H1 (cell line): ENCODE results near the gene TRPT1.

ENCODE experiments used
- CBX8 ChIP-seq: fragments of 300-800, 300-1000 bp; sonication (generic); IDR thresholded peaks from 2 replicates; pipeline ENCODE4 v1.7.1; 2016; ENCODE audit warnings: low read depth, low read length, borderline replicate concordance
- CHD7 ChIP-seq: fragments of 300-600 bp; sonication (generic); IDR thresholded peaks from 2 replicates; pipeline ENCODE4 v1.7.1; 2012; ENCODE audit warnings: low read length, moderate library complexity, mild to moderate bottlenecking, inconsistent platforms; ENCODE audit not compliant: insufficient replicate concordance
- CTCF ChIP-seq, 3 experiments: IDR thresholded peaks; 1 replicate in 2 of 3; 2 replicates in 1 of 3; pipeline versions ENCODE4 v1.5.1 to v1.6.1; 2011; ENCODE audit warnings: low read length in 3 of 3, mild to moderate bottlenecking in 3 of 3, inconsistent platforms in 2 of 3, low read depth in 1 of 3, moderate library complexity in 1 of 3; ENCODE audit not compliant: insufficient read depth in 1 of 3; ENCODE audit errors: control extremely low read depth in 1 of 3
- EGR1 ChIP-seq: IDR thresholded peaks from 2 replicates; pipeline ENCODE4 v1.6.1; 2011; ENCODE audit warnings: low read depth, low read length, borderline replicate concordance
- HDAC2 ChIP-seq, 2 experiments: fragments of 300-600 bp in 1 of 2; sonication (generic) in 1 of 2; IDR thresholded peaks; 2 replicates each; pipeline ENCODE4 v1.6.1; 2011 to 2012; ENCODE audit warnings: low read depth in 2 of 2, low read length in 2 of 2, mild to moderate bottlenecking in 2 of 2, moderate library complexity in 2 of 2, borderline replicate concordance in 1 of 2, inconsistent platforms in 1 of 2
- JUND ChIP-seq: IDR thresholded peaks from 2 replicates; pipeline ENCODE4 v1.6.1; 2011; ENCODE audit warnings: mild to moderate bottlenecking, improper control_type of control experiment, low read length
- POLR2A ChIP-seq, 2 experiments: IDR thresholded peaks; 1 replicate in 1 of 2; 2 replicates in 1 of 2; pipeline ENCODE4 v1.6.1; 2011; ENCODE audit warnings: low read depth in 2 of 2, low read length in 2 of 2, mild to moderate bottlenecking in 2 of 2; ENCODE audit errors: control extremely low read depth in 1 of 2
- RNF2 ChIP-seq: fragments of 200-900, 300-1000 bp; sonication (generic); IDR thresholded peaks from 2 replicates; pipeline ENCODE4 v1.7.1; 2016; ENCODE audit warnings: borderline replicate concordance, low read depth, mild to moderate bottlenecking, antibody characterized with exemption, low read length; ENCODE audit not compliant: poor library complexity, severe bottlenecking; ENCODE audit errors: missing control alignments
- SIX5 ChIP-seq: IDR thresholded peaks from 2 replicates; pipeline ENCODE4 v1.6.1; 2011; ENCODE audit warnings: mild to moderate bottlenecking, low read depth, low read length
- ZNF274 ChIP-seq: IDR thresholded peaks from 2 replicates; pipeline ENCODE4 v1.7.0; 2012; ENCODE audit warnings: low read length, borderline replicate concordance; ENCODE audit errors: extremely low read depth

GRCh38 chr11:64253043-64253442 is 27.1 kb upstream of the TRPT1 start:
- no peak for TF ChIP-seq CTCF (IDR thresholded peaks at IDR 0.05; ENCODE audit: control extremely low read depth in 1 of 3, insufficient read depth in 1 of 3, low read depth in 1 of 3, low read length in 3 of 3)
- no peak for TF ChIP-seq JUND
- no peak for TF ChIP-seq POLR2A (IDR thresholded peaks at IDR 0.05; ENCODE audit: control extremely low read depth in 1 of 2, low read depth in 2 of 2, low read length in 2 of 2)
- no peak for TF ChIP-seq SIX5
- TF ChIP-seq EGR1, result no peak
- no peak for TF ChIP-seq ZNF274
- no peak for TF ChIP-seq HDAC2 (IDR thresholded peaks at IDR 0.05; ENCODE audit: borderline replicate concordance in 1 of 2, low read depth in 2 of 2, low read length in 2 of 2)
- no peak for TF ChIP-seq CHD7
- TF ChIP-seq RNF2, result no peak
- TF ChIP-seq CBX8, result no peak
